Suprapubic skin (tissue), 3 donors: Measurements from ENCODE around the gene GNAI1.

Experiments used
- POLR2AphosphoS5 ChIP-seq, 3 donors: sonication (generic); formaldehyde crosslinking; IDR thresholded peaks; one replicate each; pipeline ENCODE4 v1.6.1; 2017; ENCODE audit warnings: antibody characterized with exemption in 3 of 3
- TF ChIP-seq, protein P1 (sequence below), 2 donors: fragments of 200-600 bp in 1 of 2; fragments of 450-650 bp in 1 of 2; sonication (generic) in 1 of 2; IDR thresholded peaks; one replicate each; pipeline ENCODE4 v1.5.1; 2016 to 2019; ENCODE audit warnings: antibody characterized with exemption in 2 of 2, mild to moderate bottlenecking in 1 of 2, moderate library complexity in 1 of 2

DNA sequence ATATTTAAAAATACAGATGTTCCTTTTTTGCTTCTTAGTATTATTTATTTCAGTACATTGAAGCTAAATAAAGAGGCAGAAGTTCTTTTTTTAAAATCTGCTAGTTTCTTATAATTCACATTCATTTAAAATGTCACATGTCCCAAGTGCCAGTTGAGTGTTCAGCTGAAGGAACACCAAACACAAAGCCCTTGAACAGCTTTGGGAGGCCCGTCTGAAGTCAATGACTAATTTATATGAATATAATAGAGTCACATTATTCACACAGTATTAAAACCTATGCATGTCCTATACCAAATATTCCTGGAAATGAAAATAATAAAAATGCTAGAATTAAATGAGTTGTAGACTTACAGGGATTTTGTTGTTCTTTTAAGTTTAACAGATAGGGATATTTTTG lies 70.3 kb downstream of the GNAI1 start:
- TF ChIP-seq POLR2AphosphoS5 (IDR thresholded peaks at IDR 0.05), result no peak
- TF ChIP-seq, protein P1, sequence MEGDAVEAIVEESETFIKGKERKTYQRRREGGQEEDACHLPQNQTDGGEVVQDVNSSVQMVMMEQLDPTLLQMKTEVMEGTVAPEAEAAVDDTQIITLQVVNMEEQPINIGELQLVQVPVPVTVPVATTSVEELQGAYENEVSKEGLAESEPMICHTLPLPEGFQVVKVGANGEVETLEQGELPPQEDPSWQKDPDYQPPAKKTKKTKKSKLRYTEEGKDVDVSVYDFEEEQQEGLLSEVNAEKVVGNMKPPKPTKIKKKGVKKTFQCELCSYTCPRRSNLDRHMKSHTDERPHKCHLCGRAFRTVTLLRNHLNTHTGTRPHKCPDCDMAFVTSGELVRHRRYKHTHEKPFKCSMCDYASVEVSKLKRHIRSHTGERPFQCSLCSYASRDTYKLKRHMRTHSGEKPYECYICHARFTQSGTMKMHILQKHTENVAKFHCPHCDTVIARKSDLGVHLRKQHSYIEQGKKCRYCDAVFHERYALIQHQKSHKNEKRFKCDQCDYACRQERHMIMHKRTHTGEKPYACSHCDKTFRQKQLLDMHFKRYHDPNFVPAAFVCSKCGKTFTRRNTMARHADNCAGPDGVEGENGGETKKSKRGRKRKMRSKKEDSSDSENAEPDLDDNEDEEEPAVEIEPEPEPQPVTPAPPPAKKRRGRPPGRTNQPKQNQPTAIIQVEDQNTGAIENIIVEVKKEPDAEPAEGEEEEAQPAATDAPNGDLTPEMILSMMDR (IDR thresholded peaks at IDR 0.05), result no peak
